IMR-90 (cell line): ENCODE data around the gene NELFE. TPM values are rescaled to one million over a fixed set of nuclear protein-coding genes. Genes with fewer than 3 reads are reported as not detected.
"Not testable (repeated sequence)": the region's sequence is repeated elsewhere in the genome, so short reads cannot be mapped to it uniquely, and the experiment has no call there.

Experiments
- ATAC-seq: fragments of 200-7000 bp; cut with Tn5 transposase; 2 replicates; pipeline ENCODE4 v1.9.1; 2020; ENCODE audit warnings: low read depth, mild to moderate bottlenecking, moderate library complexity
- BruUV-seq: library from RNA; stranded (reverse); fragments of 400-500 nt; replicated peaks from 2 replicates; lab custom pipeline; 2021; lab: Mats Ljungman, UMichigan
- CTCF ChIA-PET: fragments of 300-600 bp; formaldehyde crosslinking; extraction: SDS; loops from one replicate; lab custom pipeline; 2021; ENCODE audit warnings: antibody characterized with exemption; lab: Yijun Ruan, JAX
- POLR2A ChIA-PET: fragments of 300-600 bp; sonication (Branson Sonifier 250); formaldehyde crosslinking; loops from one replicate; lab custom pipeline; 2022; ENCODE audit warnings: antibody characterized with exemption; ENCODE audit not compliant: unreplicated experiment; lab: Charles Lee
- DNase-seq: peaks from one replicate; pipeline ENCODE4 v3.0.0; 2013
- H2AFZ ChIP-seq: replicated peaks from 2 replicates; pipeline ENCODE3; 2013; ENCODE audit warnings: low read length, mild to moderate bottlenecking; ENCODE audit not compliant: poor library complexity
- H2AK5ac ChIP-seq: 2 replicates; pipeline ENCODE4 v1.6.1; 2013; ENCODE audit warnings: low read depth, low read length, inconsistent platforms
- H2AK9ac ChIP-seq: replicated peaks from 2 replicates; pipeline ENCODE3; 2013; ENCODE audit warnings: mild to moderate bottlenecking, low read depth, low read length, moderate library complexity; ENCODE audit not compliant: poor library complexity
- H2BK120ac ChIP-seq: 2 replicates; pipeline ENCODE4 v1.6.1; 2013; ENCODE audit warnings: low read depth, low read length, inconsistent platforms
- H2BK15ac ChIP-seq: 3 replicates; pipeline ENCODE4 v1.6.1; 2013; ENCODE audit warnings: low read depth, low read length, inconsistent platforms
- H2BK20ac ChIP-seq: 2 replicates; pipeline ENCODE4 v1.6.1; 2013; ENCODE audit warnings: low read depth, mild to moderate bottlenecking, inconsistent platforms, low read length, moderate library complexity
- H2BK5ac ChIP-seq: 2 replicates; pipeline ENCODE4 v1.6.1; 2013; ENCODE audit warnings: mild to moderate bottlenecking, low read depth, low read length, inconsistent platforms; ENCODE audit not compliant: poor library complexity, severe bottlenecking
- H3K14ac ChIP-seq: replicated peaks from 2 replicates; pipeline ENCODE4 v1.6.1; 2013; ENCODE audit warnings: low read depth, low read length, inconsistent platforms
- H3K18ac ChIP-seq: 2 replicates; pipeline ENCODE4 v1.6.1; 2013; ENCODE audit warnings: low read depth, low read length, control low read depth
- H3K23ac ChIP-seq: 2 replicates; pipeline ENCODE4 v1.6.1; 2013; ENCODE audit warnings: low read depth, low read length, inconsistent platforms
- H3K27ac ChIP-seq: 2 replicates; pipeline ENCODE4 v1.5.1; 2013; ENCODE audit warnings: mild to moderate bottlenecking, control low read depth, low read length; ENCODE audit not compliant: insufficient read depth
- H3K27me3 ChIP-seq: 2 replicates; pipeline ENCODE4 v1.6.1; 2013; ENCODE audit warnings: low read length; ENCODE audit not compliant: control insufficient read depth, insufficient read depth
- H3K36me3 ChIP-seq: 2 replicates; pipeline ENCODE4 v1.6.1; 2013; ENCODE audit warnings: low read length, mixed read lengths; ENCODE audit not compliant: control insufficient read depth, insufficient read depth
- H3K4ac ChIP-seq: 2 replicates; pipeline ENCODE4 v1.6.1; 2013; ENCODE audit warnings: low read depth, low read length, inconsistent platforms
- H3K4me1 ChIP-seq: 2 replicates; pipeline ENCODE4 v1.6.1; 2013; ENCODE audit warnings: low read length, mixed read lengths; ENCODE audit not compliant: control insufficient read depth, insufficient read depth
- H3K4me2 ChIP-seq: 2 replicates; pipeline ENCODE4 v1.6.1; 2013; ENCODE audit warnings: low read depth, mild to moderate bottlenecking, control low read depth, low read length, moderate library complexity
- H3K4me3 ChIP-seq: 2 replicates; pipeline ENCODE4 v1.5.1; 2013; ENCODE audit warnings: low read depth, mild to moderate bottlenecking, control low read depth, low read length, moderate library complexity; ENCODE audit not compliant: insufficient read depth
- H3K56ac ChIP-seq: 2 replicates; pipeline ENCODE4 v1.6.1; 2013; ENCODE audit warnings: low read length, inconsistent platforms; ENCODE audit not compliant: insufficient read depth; ENCODE audit errors: extremely low read depth
- H3K79me1 ChIP-seq, 2 experiments: 2 replicates each; pipeline ENCODE4 v1.6.1; 2013; ENCODE audit warnings: low read length in 2 of 2, inconsistent platforms in 1 of 2, low read depth in 1 of 2
- H3K9ac ChIP-seq: 2 replicates; pipeline ENCODE4 v1.6.1; 2013; ENCODE audit warnings: low read depth, low read length, control low read depth
- H3K9me1 ChIP-seq: 2 replicates; pipeline ENCODE4 v1.6.1; 2013; ENCODE audit warnings: low read length, inconsistent platforms; ENCODE audit not compliant: insufficient read depth
- H3K9me3 ChIP-seq: 2 replicates; pipeline ENCODE4 v1.6.1; 2013; ENCODE audit warnings: low read length; ENCODE audit not compliant: control insufficient read depth, insufficient read depth
- H4K20me1 ChIP-seq: 2 replicates; pipeline ENCODE4 v1.6.1; 2013; ENCODE audit warnings: low read length, inconsistent platforms; ENCODE audit not compliant: insufficient read depth
- H4K5ac ChIP-seq: 2 replicates; pipeline ENCODE4 v1.6.1; 2013; ENCODE audit warnings: mild to moderate bottlenecking, low read depth, low read length, control low read depth
- H4K8ac ChIP-seq, 2 experiments: 2 replicates each; pipeline ENCODE4 v1.6.1; 2013; ENCODE audit warnings: low read depth in 2 of 2, low read length in 2 of 2, control low read depth in 1 of 2, inconsistent platforms in 1 of 2
- H4K91ac ChIP-seq: 2 replicates; pipeline ENCODE4 v1.6.1; 2013; ENCODE audit warnings: low read depth, low read length, inconsistent platforms; ENCODE audit not compliant: insufficient read depth
- CHD1 ChIP-seq: IDR thresholded peaks from 2 replicates; pipeline ENCODE4 v1.6.1; 2012; ENCODE audit warnings: low read depth, low read length, improper control_type of control experiment
- ELK1 ChIP-seq: fragments of 150-350 bp; IDR thresholded peaks from 2 replicates; pipeline ENCODE4 v1.6.1; 2016; ENCODE audit warnings: low read depth, mild to moderate bottlenecking, low read length, moderate library complexity, borderline replicate concordance
- MAFK ChIP-seq: IDR thresholded peaks from 2 replicates; pipeline ENCODE4 v1.6.1; 2012; ENCODE audit warnings: low read depth, low read length, improper control_type of control experiment
- RCOR1 ChIP-seq: IDR thresholded peaks from 2 replicates; pipeline ENCODE4 v1.6.1; 2012; ENCODE audit warnings: mild to moderate bottlenecking, low read length, improper control_type of control experiment; ENCODE audit not compliant: insufficient replicate concordance
- USF2 ChIP-seq: fragments of 150-350 bp; IDR thresholded peaks from 2 replicates; pipeline ENCODE4 v1.6.1; 2017; ENCODE audit warnings: mild to moderate bottlenecking, antibody characterized with exemption, low read length, low read depth
- WGBS, 2 experiments: methylation state at CpG; one replicate each; pipeline versions ENCODE4 v1.1.5 to v1.1.7; 2013; ENCODE audit warnings: missing lambda C conversion rate in 2 of 2; ENCODE audit not compliant: insufficient read length in 1 of 2; ENCODE audit errors: extremely low coverage in 2 of 2; 5-methylcytosine and 5-hydroxymethylcytosine counted together
- dilution Hi-C: fragments of 300-500 bp; cut with HindIII; formaldehyde crosslinking; loops from one replicate; pipeline ENCODE4 v1.14.3; 2018; ENCODE audit warnings: low sequenced_read_pairs; ENCODE audit not compliant: unreplicated experiment
- in situ Hi-C: fragments of 300-500 bp; cut with MboI; formaldehyde crosslinking; loops from 3 replicates; pipeline ENCODE4 v1.14.3; 2019; ENCODE audit warnings: low sequenced_read_pairs, inconsistent platforms, mixed read lengths
- intact Hi-C: fragments of 100-400 bp; cut with micrococcal nuclease; formaldehyde crosslinking; loops from 2 replicates; pipeline ENCODE4 v1.10.0; 2022
- polyA plus RNA-seq, 3 experiments: library from polyadenylated mRNA; depleted of rRNA; stranded (reverse); fragments of >200 nt; gene quantifications; 2 replicates each; pipeline ENCODE4 v1.2.3, GENCODE V29; 2012; ENCODE audit warnings: low replicate concordance in 1 of 3
- total RNA-seq: library from RNA; depleted of rRNA; stranded (reverse); fragments of >200 nt; gene quantifications from 2 replicates; pipeline ENCODE4 v1.2.3, GENCODE V29; 2012

Gene NELFE
- total and polyA plus RNA-seq, 2 of the 4 experiments (the other 2 are of a cell fraction): 63.6 to 76.0 TPM

GRCh38 chr6:31977816-31978431 lies 19.2 kb upstream of the NELFE start:
- CTCF ChIA-PET: no interaction called here
- no peak overlapping the region for H3K14ac ChIP-seq
- POLR2A ChIA-PET: no interaction called here
- no peak overlapping the region for H2BK5ac ChIP-seq
- H2AFZ ChIP-seq: no peak overlapping the region
- H3K9ac ChIP-seq: no peak overlapping the region
- ATAC-seq (no peak), DNase-seq (no peak)
- H4K8ac ChIP-seq: no peak overlapping the region
- no peak overlapping the region for H2BK20ac ChIP-seq
- no peak overlapping the region for H3K4ac ChIP-seq
- TF ChIP-seq ELK1 (no peak), CHD1 (no peak), RCOR1 (no peak), MAFK (no peak), USF2 (no peak)
- no peak overlapping the region for H2BK15ac ChIP-seq
- no peak overlapping the region for H2AK9ac ChIP-seq
- no peak overlapping the region for H4K91ac ChIP-seq
- no peak overlapping the region for H2BK120ac ChIP-seq
- H3K23ac ChIP-seq: no peak overlapping the region
- H4K5ac ChIP-seq: no peak overlapping the region
- WGBS, 2 experiments: 80% methylated on average over 1 of the region's 12 CpGs; no CpG with 5 or more reads in 1 of the 2 experiments
- H3K9me1 ChIP-seq: peaks cover 2% of the 10 kb centered on the region; the same call in 1 of the 2 replicates
- dilution Hi-C loops: no loop called here
- no peak overlapping the region for H3K4me2 ChIP-seq
- H4K20me1 ChIP-seq: no peaks in the 10 kb centered on the region; the same call in 1 of the 2 replicates
- H3K36me3 ChIP-seq: peaks cover 10% of the 10 kb centered on the region; the same call in 1 of the 2 replicates
- no peak overlapping the region for H3K27ac ChIP-seq
- no peaks in the 10 kb centered on the region for H3K27me3 ChIP-seq
- intact Hi-C loops: no loop called here
- peaks cover 14 to 28% of the 10 kb centered on the region in 2 experiments for H3K79me1 ChIP-seq
- in situ Hi-C loops: loop anchor here (10.0 kb wide), 2 partner anchors 137 to 197 kb away; partner anchors contain the start of genes AGPAT1 and RNF5
- H3K18ac ChIP-seq: no peak overlapping the region
- no peaks in the 10 kb centered on the region for H3K9me3 ChIP-seq
- H3K56ac ChIP-seq: no peak overlapping the region
- 0 out of 2 replicates have a peak, but pooled peaks cover 2% of the 10 kb centered on the region for H3K4me1 ChIP-seq
- no peak overlapping the region for H3K4me3 ChIP-seq
- BruUV-seq: no TSS peak
- no peak overlapping the region for H2AK5ac ChIP-seq

GRCh38 chr6:31976065-31976464 lies 17.3 kb upstream of the NELFE start:
- H3K4me3 ChIP-seq, H3K56ac ChIP-seq, H2AK5ac ChIP-seq, H4K91ac ChIP-seq, H2AFZ ChIP-seq, H3K18ac ChIP-seq, H3K23ac ChIP-seq, H2BK5ac ChIP-seq, H4K5ac ChIP-seq, H2AK9ac ChIP-seq, H3K27ac ChIP-seq, H3K14ac ChIP-seq, H3K4ac ChIP-seq, H3K9ac ChIP-seq, DNase-seq, POLR2A ChIA-PET, H3K36me3 ChIP-seq, CTCF ChIA-PET, BruUV-seq, H3K9me1 ChIP-seq, H4K8ac ChIP-seq, intact Hi-C loops, H3K9me3 ChIP-seq, ATAC-seq, H2BK120ac ChIP-seq, dilution Hi-C loops, H3K4me2 ChIP-seq, H2BK20ac ChIP-seq, H3K4me1 ChIP-seq, H4K20me1 ChIP-seq, H3K27me3 ChIP-seq, H2BK15ac ChIP-seq: not testable (repeated sequence)
- in situ Hi-C loops: loop anchor here (10.0 kb wide), 2 partner anchors 139 to 199 kb away; partner anchors contain the start of genes AGPAT1 and RNF5
- no CpG with 5 or more reads among the region's 30 CpGs for WGBS, 2 experiments
- peaks cover 19 to 40% of the 10 kb centered on the region in 2 experiments for H3K79me1 ChIP-seq
